ENCODE results near the gene STK32C.
A peak's percentile ranks its signal among the peaks of the same experiment; 100 is the strongest.
"Not testable (repeated sequence)": the region's sequence is repeated elsewhere in the genome, so short reads cannot be mapped to it uniquely, and the experiment has no call there.

Gene STK32C

GRCh38 chr10:132337854-132338253 lies 30.1 kb upstream of the STK32C start:
- DNase-seq (ENCODE audit: low spot score) = not testable (repeated sequence)

DNA sequence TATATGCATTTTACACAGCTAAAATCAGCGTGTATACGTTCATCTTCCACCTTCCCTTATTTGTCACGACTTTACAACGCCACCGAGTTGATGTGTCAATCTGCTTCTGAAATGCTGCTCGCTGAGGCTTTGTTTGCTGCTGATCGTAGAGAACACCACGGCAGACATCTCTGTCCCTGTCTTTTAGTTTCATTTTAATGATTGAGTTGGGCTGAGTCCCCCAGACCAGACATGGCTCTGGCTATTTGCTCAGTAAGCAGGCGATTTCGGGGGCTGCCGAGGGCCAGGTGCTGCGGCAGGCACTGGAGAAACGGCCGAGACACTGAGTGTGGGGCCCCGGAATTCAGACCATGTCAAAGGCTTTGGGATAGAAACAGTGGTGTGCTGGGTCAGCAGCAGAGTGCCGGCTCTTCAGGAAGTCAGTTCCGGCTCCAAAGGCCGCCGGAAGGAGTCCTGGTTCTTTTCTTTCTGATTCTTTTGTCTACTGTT lies 29.2 kb upstream of the STK32C start:
- no peak for DNase-seq (ENCODE audit: low spot score)

- no peak for DNase-seq (ENCODE audit: low spot score)
Measured at GRCh38 chr10:132336064-132336746, 28.5 kb upstream of the STK32C start.

DNA sequence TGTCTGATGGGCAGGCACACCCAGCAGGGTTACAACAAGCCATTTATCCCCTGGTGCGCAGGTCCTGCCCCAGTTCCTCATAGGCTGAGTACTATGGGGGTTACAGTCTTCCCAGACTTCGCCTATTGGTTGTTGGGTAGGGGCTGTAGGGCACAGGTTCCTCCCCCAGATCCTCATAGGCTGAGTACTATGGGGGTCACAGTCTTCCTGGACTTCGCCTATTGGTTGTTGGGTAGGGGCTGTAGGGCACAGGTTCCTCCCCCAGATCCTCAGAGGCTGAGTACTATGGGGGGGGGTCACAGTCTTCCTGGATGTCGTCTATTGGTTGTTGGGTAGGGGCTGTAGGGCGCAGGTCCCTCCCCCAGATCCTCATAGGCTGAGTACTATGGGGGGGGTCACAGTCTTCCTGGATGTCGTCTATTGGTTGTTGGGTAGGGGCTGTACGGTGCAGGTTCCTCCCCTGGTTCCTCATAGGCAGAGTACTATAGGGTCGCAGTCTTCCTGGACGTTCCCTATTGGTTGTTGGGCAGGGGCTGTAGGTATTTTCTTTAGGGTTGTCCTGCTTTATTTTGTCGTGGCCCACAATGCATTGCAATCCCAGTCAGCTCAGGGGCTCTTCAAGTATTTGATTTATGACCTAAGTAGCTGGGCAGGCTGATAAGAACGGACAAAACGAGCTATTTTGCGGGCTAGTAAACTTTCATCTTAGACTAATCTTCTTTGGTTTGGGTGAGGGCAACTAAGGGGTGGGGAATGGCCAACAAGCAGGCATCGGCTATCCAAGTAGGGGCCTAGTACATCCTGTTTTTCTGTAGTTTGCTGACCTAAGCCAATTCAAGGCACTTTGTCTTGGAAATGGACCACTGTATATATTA lies 27.7 kb upstream of the STK32C start:
- DNase-seq (ENCODE audit: low spot score) = no peak

GRCh38 chr10:132334631-132335188 lies 27.0 kb upstream of the STK32C start:
- no peak for DNase-seq (ENCODE audit: low spot score)

DNA sequence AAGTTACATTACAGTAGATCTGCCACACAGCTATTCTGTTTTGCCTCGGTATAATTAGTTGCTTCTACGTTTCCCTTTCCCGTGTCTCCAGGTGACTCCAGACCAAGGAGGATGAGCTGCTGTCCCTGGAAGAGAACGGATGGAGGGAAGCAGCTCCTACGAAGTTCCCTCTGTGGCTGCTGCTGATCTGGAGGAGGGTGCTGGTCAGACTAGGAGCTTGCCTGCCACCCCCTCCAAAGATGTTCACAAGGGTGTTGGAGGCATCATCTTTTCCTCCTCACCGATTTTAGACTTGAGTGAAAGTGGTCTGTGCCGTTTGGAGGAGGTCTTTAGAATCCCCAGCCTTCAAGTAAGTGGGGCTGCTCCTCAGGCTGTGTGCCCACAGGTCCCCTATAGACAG lies 25.6 kb upstream of the STK32C start:
- no peak for DNase-seq (ENCODE audit: low spot score)

GRCh38 chr10:132332433-132332754 lies 24.6 kb upstream of the STK32C start:
- no peak for DNase-seq (ENCODE audit: low spot score)

GRCh38 chr10:132331601-132332432 lies 24.1 kb upstream of the STK32C start, which contains the start of gene LRRC27:
LRRC27 (plus strand) TSS chr10:132332193; CDS start chr10:132333525, 1,332 bp downstream.
- DNase-seq (ENCODE audit: low spot score) = peak; percentile 92

GRCh38 chr10:132330486-132330833 lies 22.7 kb upstream of the STK32C start:
- no peak for DNase-seq (ENCODE audit: low spot score)

DNA sequence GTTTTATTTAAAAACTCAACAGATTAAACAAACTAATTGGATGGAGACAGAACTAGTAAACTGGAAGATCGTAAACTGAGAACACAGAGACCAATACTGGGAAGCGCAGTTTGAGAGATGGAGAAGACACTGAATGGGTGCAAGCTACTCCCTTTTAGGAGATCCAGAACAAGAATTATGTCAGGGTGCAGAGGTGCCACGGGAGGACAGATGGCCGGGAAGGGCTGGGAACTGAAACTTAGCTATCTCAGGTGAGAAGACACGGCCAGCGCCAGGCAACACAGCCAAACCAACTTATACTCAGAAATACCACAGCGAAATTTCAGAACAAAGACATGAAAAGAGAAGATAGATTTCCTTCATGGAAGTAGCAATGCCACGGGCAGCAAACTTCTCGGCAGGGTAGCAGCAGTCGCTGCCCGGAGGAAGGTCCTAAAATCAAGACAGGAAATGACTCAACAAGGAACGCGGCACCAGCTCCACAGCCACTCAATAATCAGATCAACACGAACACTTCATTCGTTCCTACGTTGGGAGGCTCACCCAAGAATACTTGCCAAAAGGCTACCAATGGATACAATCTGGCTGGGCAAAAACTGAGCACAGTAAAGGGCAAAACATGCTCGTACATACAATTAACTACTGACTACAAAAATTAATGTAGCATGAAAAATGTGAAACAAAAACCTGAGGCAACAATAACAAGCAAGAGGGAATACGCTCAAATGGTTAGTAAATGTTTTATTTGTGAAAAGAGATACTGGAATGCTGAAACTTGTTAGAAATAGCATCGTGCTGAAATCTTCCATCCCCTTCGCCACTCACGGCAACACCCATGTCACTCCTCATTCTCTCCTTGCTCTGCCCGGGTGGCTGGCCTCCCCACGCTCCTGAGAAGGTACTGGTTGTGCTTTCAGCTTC lies 22.1 kb upstream of the STK32C start:
- peak; percentile 54 for DNase-seq (ENCODE audit: low spot score)

- DNase-seq (ENCODE audit: low spot score) = no peak
Measured at GRCh38 chr10:132328738-132329137, 21.0 kb upstream of the STK32C start.

DNA sequence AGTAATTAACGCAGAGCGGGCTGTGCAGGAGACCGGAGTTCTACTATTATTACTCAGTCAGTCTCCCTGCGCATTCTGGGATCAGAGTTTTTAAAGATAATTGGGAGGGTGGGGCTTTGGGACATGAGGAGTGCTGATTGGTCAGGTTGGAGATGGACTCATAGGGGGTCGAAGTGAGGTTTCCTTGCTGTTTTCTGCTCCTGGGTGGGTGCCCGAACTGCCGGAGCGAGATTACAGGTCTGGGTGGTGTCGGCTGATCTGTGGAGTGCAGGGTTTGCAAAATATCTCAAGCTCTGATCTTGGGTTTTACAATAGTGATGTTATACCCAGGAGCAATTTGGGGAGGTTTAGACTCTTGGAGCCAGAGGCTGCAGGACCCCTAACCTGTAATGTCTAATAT lies 20.4 kb upstream of the STK32C start:
- no peak for DNase-seq (ENCODE audit: low spot score)

DNA sequence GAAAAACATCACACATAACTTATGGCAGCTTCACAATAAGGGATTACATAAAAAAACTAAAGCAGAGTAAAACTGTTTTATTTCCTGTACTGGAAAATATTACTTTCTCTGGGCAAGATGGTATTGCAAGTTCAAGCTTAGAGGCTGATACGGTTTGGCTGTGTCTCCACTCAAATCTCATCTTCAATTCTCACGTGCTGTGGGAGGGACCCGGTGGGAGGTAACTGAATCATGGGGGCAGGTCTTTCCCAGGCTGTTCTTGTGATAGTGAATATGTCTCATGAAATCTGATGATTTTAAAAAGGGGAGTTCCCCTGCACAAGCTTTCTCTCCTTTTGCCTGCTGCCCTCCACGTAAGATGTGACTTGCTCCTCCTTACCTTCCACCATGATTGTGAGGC lies 19.2 kb upstream of the STK32C start:
- DNase-seq (ENCODE audit: low spot score) = no peak

GRCh38 chr10:132326344-132326889 lies 18.7 kb upstream of the STK32C start:
- DNase-seq (ENCODE audit: low spot score) = no peak

- DNase-seq (ENCODE audit: low spot score) = no peak
Measured at GRCh38 chr10:132324186-132324585, 16.4 kb upstream of the STK32C start.

GRCh38 chr10:132322586-132323048 lies 14.9 kb upstream of the STK32C start:
- DNase-seq (ENCODE audit: low spot score) = no peak

DNA sequence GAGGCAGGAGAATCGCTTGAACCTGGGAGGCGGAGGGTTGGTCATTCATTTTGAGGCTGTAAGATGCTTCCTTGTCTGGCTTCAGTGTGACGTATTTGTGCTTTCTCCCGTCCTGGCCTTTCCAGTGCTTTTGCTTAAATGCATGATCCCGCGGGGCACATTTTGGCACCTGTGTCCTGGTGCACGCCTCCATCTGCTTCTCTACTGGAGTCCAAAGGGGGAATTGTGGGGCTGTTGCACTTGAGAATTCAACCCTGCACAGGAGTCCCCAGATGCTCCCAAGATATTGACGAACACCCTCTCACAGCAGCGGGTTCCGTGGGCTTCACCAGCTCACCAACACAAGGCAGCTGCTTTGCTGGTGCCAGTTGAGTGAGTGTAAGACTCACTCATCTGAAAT lies 14.0 kb upstream of the STK32C start:
- no peak for DNase-seq (ENCODE audit: low spot score)

GRCh38 chr10:132320654-132321469 lies 13.1 kb upstream of the STK32C start:
- no peak for DNase-seq (ENCODE audit: low spot score)

GRCh38 chr10:132319853-132320653 lies 12.3 kb upstream of the STK32C start:
- DNase-seq (ENCODE audit: low spot score) = peak; percentile 59
